Mesothelial cell of epicardium (in vitro differentiated cells): ENCODE measurements around the gene NCK2. TPM values are rescaled to one million over a fixed set of nuclear protein-coding genes. Genes with fewer than 3 reads are reported as not detected.
"Not testable (repeated sequence)": the region's sequence is repeated elsewhere in the genome, so short reads cannot be mapped to it uniquely, and the experiment has no call there.

ENCODE experiments used
- DNase-seq, 2 experiments: peaks; one replicate each; pipeline ENCODE4 v3.0.0; 2021; ENCODE audit warnings: low spot score in 2 of 2; ENCODE audit not compliant: unreplicated experiment in 2 of 2
- H3K27ac Mint-ChIP-seq: 2 replicates; pipeline ENCODE4 v1.8.0; 2021; ENCODE audit warnings: mixed read lengths
- H3K27me3 Mint-ChIP-seq: 2 replicates; pipeline ENCODE4 v1.8.0; 2021; ENCODE audit warnings: low read depth, mixed read lengths
- H3K36me3 Mint-ChIP-seq: 2 replicates; pipeline ENCODE4 v1.8.0; 2021; ENCODE audit warnings: mixed read lengths
- H3K4me1 Mint-ChIP-seq: 2 replicates; pipeline ENCODE4 v1.8.0; 2021; ENCODE audit warnings: mixed read lengths
- H3K4me3 Mint-ChIP-seq: 2 replicates; pipeline ENCODE4 v1.8.0; 2021; ENCODE audit warnings: mild to moderate bottlenecking, moderate library complexity, mixed read lengths
- H3K9me3 Mint-ChIP-seq: 2 replicates; pipeline ENCODE4 v1.8.0; 2021; ENCODE audit warnings: mixed read lengths
- total RNA-seq: library from RNA; stranded (reverse); gene quantifications from 3 replicates; pipeline ENCODE4 v1.2.1, GENCODE V29; 2021
- TF ChIP-seq, protein P1 (sequence below): fragments of 200-600 bp; sonication (generic); IDR thresholded peaks from one replicate; pipeline ENCODE4 v1.5.0; 2021; ENCODE audit warnings: antibody characterized with exemption; ENCODE audit not compliant: unreplicated experiment

Gene NCK2
- total RNA-seq, 1 donor from 2014 or later = 59.5 TPM

- Mint-ChIP-seq H3K27ac (no peak overlapping the region), H3K4me1 (peaks cover 32% of the 10 kb centered on the region), H3K27me3 (no peaks in the 10 kb centered on the region), H3K4me3 (no peak overlapping the region), H3K9me3 (no peaks in the 10 kb centered on the region), H3K36me3 (no peaks in the 10 kb centered on the region)
- TF ChIP-seq, protein P1, sequence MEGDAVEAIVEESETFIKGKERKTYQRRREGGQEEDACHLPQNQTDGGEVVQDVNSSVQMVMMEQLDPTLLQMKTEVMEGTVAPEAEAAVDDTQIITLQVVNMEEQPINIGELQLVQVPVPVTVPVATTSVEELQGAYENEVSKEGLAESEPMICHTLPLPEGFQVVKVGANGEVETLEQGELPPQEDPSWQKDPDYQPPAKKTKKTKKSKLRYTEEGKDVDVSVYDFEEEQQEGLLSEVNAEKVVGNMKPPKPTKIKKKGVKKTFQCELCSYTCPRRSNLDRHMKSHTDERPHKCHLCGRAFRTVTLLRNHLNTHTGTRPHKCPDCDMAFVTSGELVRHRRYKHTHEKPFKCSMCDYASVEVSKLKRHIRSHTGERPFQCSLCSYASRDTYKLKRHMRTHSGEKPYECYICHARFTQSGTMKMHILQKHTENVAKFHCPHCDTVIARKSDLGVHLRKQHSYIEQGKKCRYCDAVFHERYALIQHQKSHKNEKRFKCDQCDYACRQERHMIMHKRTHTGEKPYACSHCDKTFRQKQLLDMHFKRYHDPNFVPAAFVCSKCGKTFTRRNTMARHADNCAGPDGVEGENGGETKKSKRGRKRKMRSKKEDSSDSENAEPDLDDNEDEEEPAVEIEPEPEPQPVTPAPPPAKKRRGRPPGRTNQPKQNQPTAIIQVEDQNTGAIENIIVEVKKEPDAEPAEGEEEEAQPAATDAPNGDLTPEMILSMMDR = no peak
- no peak for DNase-seq
Measured at GRCh38 chr2:105756435-105756834, 11.7 kb downstream of the NCK2 start.

DNA sequence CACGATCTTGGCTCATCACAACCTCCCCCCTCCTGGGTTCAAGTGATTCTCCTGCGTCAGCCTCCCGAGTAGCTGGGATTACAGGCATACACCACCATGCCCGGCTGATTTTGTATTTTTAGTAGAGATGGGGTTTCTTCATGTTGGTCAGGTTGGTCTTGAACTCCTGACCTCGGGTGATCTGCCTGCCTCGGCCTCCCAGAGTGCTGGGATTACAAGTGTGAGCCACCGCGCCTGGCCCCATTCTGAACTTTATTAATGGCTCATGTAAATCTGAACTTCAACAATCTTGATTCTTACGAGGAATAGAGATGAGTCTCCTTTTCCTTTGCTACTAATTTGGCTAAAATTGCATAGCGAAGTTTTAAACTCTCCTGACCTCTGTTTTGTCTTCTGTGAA, 12.2 kb downstream of the NCK2 start:
- peaks cover 35% of the 10 kb centered on the region for H3K4me1 Mint-ChIP-seq
- H3K27ac Mint-ChIP-seq, H3K27me3 Mint-ChIP-seq, H3K36me3 Mint-ChIP-seq, DNase-seq, H3K9me3 Mint-ChIP-seq, H3K4me3 Mint-ChIP-seq: not testable (repeated sequence)

- H3K4me3 Mint-ChIP-seq = no peak overlapping the region
- DNase-seq = no peak
Measured at GRCh38 chr2:105757433-105757832, 12.7 kb downstream of the NCK2 start.

GRCh38 chr2:105760191-105760590, 15.5 kb downstream of the NCK2 start:
- Mint-ChIP-seq H3K4me3 (no peak overlapping the region), H3K9me3 (no peaks in the 10 kb centered on the region), H3K27ac (no peak overlapping the region), H3K4me1 (peaks cover 27% of the 10 kb centered on the region), H3K27me3 (no peaks in the 10 kb centered on the region), H3K36me3 (no peaks in the 10 kb centered on the region)
- TF ChIP-seq, protein P1 = no peak
- DNase-seq = no peak

More at GRCh38 chr2:105757433-105757832, 12.7 kb downstream of the NCK2 start:
- TF ChIP-seq, protein P1 = no peak
- no peaks in the 10 kb centered on the region for H3K36me3 Mint-ChIP-seq
- H3K9me3 Mint-ChIP-seq = no peaks in the 10 kb centered on the region
- no peak overlapping the region for H3K27ac Mint-ChIP-seq
- H3K27me3 Mint-ChIP-seq = no peaks in the 10 kb centered on the region
- peaks cover 40% of the 10 kb centered on the region for H3K4me1 Mint-ChIP-seq

- H3K9me3 Mint-ChIP-seq = no peaks in the 10 kb centered on the region
- H3K4me1 Mint-ChIP-seq = peaks cover 21% of the 10 kb centered on the region
- no peak overlapping the region for H3K4me3 Mint-ChIP-seq
- H3K27ac Mint-ChIP-seq = no peak overlapping the region
- no peaks in the 10 kb centered on the region for H3K36me3 Mint-ChIP-seq
- TF ChIP-seq, protein P1 = no peak
- H3K27me3 Mint-ChIP-seq = no peaks in the 10 kb centered on the region
- no peak for DNase-seq
Measured at GRCh38 chr2:105760639-105761337, 16.1 kb downstream of the NCK2 start.

- TF ChIP-seq, protein P1 = no peak
- DNase-seq = no peak
Measured at GRCh38 chr2:105761931-105762515, 17.3 kb downstream of the NCK2 start.

More at GRCh38 chr2:105761931-105762515, 17.3 kb downstream of the NCK2 start:
- Mint-ChIP-seq H3K27me3 (no peaks in the 10 kb centered on the region), H3K9me3 (no peaks in the 10 kb centered on the region), H3K36me3 (no peaks in the 10 kb centered on the region), H3K4me1 (peaks cover 14% of the 10 kb centered on the region), H3K4me3 (no peak overlapping the region), H3K27ac (peak overlapping the region; percentile 64)
